Heart right ventricle (tissue), 16 donors: ENCODE results near the gene NAGPA. TPM values are rescaled to one million over a fixed set of nuclear protein-coding genes. Genes with fewer than 3 reads are reported as not detected.
A peak's percentile ranks its signal among the peaks of the same experiment; 100 is the strongest.

Source experiments
- ATAC-seq, 8 donors: fragments of 200-7000 bp; cut with Tn5 transposase; one replicate each; pipeline ENCODE4 v1.9.1; 2020; ENCODE audit warnings: mild to moderate bottlenecking in 8 of 8, moderate library complexity in 8 of 8, moderate number of reproducible peaks in 1 of 8
- DNase-seq, 2 donors: peaks; one replicate each; pipeline ENCODE4 v3.0.0-alpha.2; 2020
- H3K27ac ChIP-seq, 10 donors: fragments of 200-600 bp; sonication (generic) in 2 of 10; one replicate each; pipeline versions ENCODE4 v1.5.0 to v1.8.0; 2020 to 2022; ENCODE audit warnings: mild to moderate bottlenecking in 3 of 10
- H3K27me3 ChIP-seq, 7 donors: fragments of 200-600 bp; one replicate each; pipeline ENCODE4 v1.8.0; 2021 to 2022; ENCODE audit warnings: mild to moderate bottlenecking in 2 of 7
- H3K36me3 ChIP-seq, 9 donors: fragments of 200-600 bp; sonication (generic) in 1 of 9; one replicate each; pipeline versions ENCODE4 v1.5.0 to v1.8.0; 2020 to 2022; ENCODE audit warnings: mild to moderate bottlenecking in 2 of 9
- H3K4me1 ChIP-seq, 9 donors: fragments of 200-600 bp; sonication (generic) in 1 of 9; one replicate each; pipeline versions ENCODE4 v1.5.0 to v1.8.0; 2020 to 2022; ENCODE audit warnings: mild to moderate bottlenecking in 4 of 9
- H3K4me3 ChIP-seq, 10 donors: fragments of 200-600 bp; sonication (generic) in 2 of 10; one replicate each; pipeline versions ENCODE4 v1.5.0 to v1.8.0; 2020 to 2022; ENCODE audit warnings: mild to moderate bottlenecking in 7 of 10, moderate library complexity in 2 of 10
- H3K9me3 ChIP-seq, 11 donors: fragments of 200-600 bp in 10 of 11; sonication (generic) in 2 of 11; one replicate each; pipeline versions ENCODE4 v1.5.0 to v1.8.0; 2013 to 2022; ENCODE audit warnings: mild to moderate bottlenecking in 2 of 11, control low read depth in 1 of 11, moderate library complexity in 1 of 11
- CTCF ChIP-seq, 9 donors: fragments of 200-600 bp; sonication (generic) in 2 of 9; IDR thresholded peaks; one replicate each; pipeline versions ENCODE4 v1.5.0 to v1.8.0; 2021 to 2022; ENCODE audit warnings: antibody characterized with exemption in 9 of 9, mild to moderate bottlenecking in 5 of 9, moderate library complexity in 1 of 9
- WGBS, 2 donors: extraction: QIAGEN DNeasy Blood & Tissue Kit; methylation state at CpG; one replicate each; pipeline ENCODE4 v1.1.7; 2013; ENCODE audit warnings: inconsistent platforms in 1 of 2; 5-methylcytosine and 5-hydroxymethylcytosine counted together
- intact Hi-C, 10 donors: fragments of 100-400 bp; cut with DNase I; formaldehyde crosslinking; loops; one replicate each; pipeline versions ENCODE4 v1.11.1 to v1.14.2; 2022
- polyA plus RNA-seq, 2 donors: library from polyadenylated mRNA; stranded (reverse); fragments of 200-250 nt; gene quantifications; one replicate each; pipeline ENCODE4 v1.2.3, GENCODE V29; 2013
- total RNA-seq, 10 donors: library from RNA; stranded (reverse); fragmentation: NEBNext Ultra II Directional in 3 of 10; extraction: Animal tissue kit (Norgen Biotek cat#: 25700) in 3 of 10; gene quantifications; one replicate each; pipeline versions ENCODE4 v1.2.1 to v1.2.4, GENCODE V29; 2021 to 2023
- donor health status: Arrhythmogenic right ventricular cardiomyopathy.
- donor health status: ischemic (EF 13 %, LVEDD 7.1; RV severe dilation, severe dysfunction).
- donor health status: healthy with polysubstance abuse.
- donor health status: DM: no; HTN: yes; CAD: no.
- donor health status: DM: no; HTN: no; CAD: no.
- donor health status: ischemic (EF 25% LVEDD 6.9; RV normal size, moderate dysfunction).
- donor health status: ischemic (EF 25% LVEDD 5.7; RV mildly dilated, moderate dysfunction).
- donor health status: healthy.
- donor health status: DM: yes; HTN: yes; CAD: no.
- donor health status: Ischemic cardiomyopathy.
- donor health status: ischemic (EF 35%, LVEDD 5.7; RV mildly dilated, moderate dysfunction).
- donor health status: nonischemic (EF 11% LVEDD 7.7; RV severe dilation, severe dysfunction).
- donor health status: DM: yes; HTN: yes; CAD: no.
- donor health status: PGD.
- donor health status: ischemic (EF 29% LVEDD 5.4; RV normal size, mild dysfunction).
- donor health status: nonischemic (EF 23%, LVEDD 6.1; RV moderate dilation, normal function).

NAGPA gene
- total and polyA plus RNA-seq, 12 donors, result 4.7 to 11.0 (median 6.7) TPM

- H3K27ac ChIP-seq, result no peak overlapping the region
- H3K4me3 ChIP-seq, result no peak overlapping the region
- WGBS, 2 donors, result 89 to 90% methylated on average over 10 of the region's 10 CpGs
- H3K27me3 ChIP-seq, result peaks cover 0 to 7% (median 0%) of the 10 kb centered on the region in 7 donors
- intact Hi-C loops, result no loop called here
- DNase-seq (no peak), ATAC-seq (no peak)
- no peak for TF ChIP-seq CTCF (IDR thresholded peaks at IDR 0.05)
- peaks cover 0 to 22% (median 4%) of the 10 kb centered on the region in 9 donors for H3K4me1 ChIP-seq
- H3K36me3 ChIP-seq, result peaks cover 0 to 8% (median 0%) of the 10 kb centered on the region in 9 donors
- H3K9me3 ChIP-seq, result no peaks in the 10 kb centered on the region
These were observed 26.5 kb downstream of the NAGPA start for GRCh38 chr16:5007256-5007655.

- intact Hi-C loops, result no loop called here
- Histone ChIP-seq H3K4me3 (no peak overlapping the region), H3K4me1 (peaks cover 0 to 23% (median 4%) of the 10 kb centered on the region in 9 donors), H3K36me3 (peaks cover 0 to 8% (median 0%) of the 10 kb centered on the region in 9 donors), H3K27ac (peak overlapping the region in 1 of 10 donors; percentile 29), H3K27me3 (peaks cover 0 to 7% (median 0%) of the 10 kb centered on the region in 7 donors), H3K9me3 (no peaks in the 10 kb centered on the region)
- ATAC-seq, result no peak
- no peak for TF ChIP-seq CTCF (IDR thresholded peaks at IDR 0.05)
- no peak for DNase-seq
- WGBS, 2 donors, result 67 to 73% methylated on average over 22 of the region's 22 CpGs
These were observed 27.2 kb downstream of the NAGPA start for GRCh38 chr16:5006348-5007193.

- Histone ChIP-seq H3K4me1 (peaks cover 0 to 23% (median 4%) of the 10 kb centered on the region in 9 donors), H3K36me3 (peaks cover 0 to 8% (median 0%) of the 10 kb centered on the region in 9 donors), H3K27me3 (peaks cover 0 to 7% (median 0%) of the 10 kb centered on the region in 7 donors), H3K4me3 (no peak overlapping the region), H3K9me3 (no peaks in the 10 kb centered on the region), H3K27ac (peak overlapping the region in 1 of 10 donors; percentile 29)
- WGBS, 2 donors, result 70 to 75% methylated on average over 4 of the region's 4 CpGs
- ATAC-seq (no peak), DNase-seq (no peak)
- TF ChIP-seq CTCF (IDR thresholded peaks at IDR 0.05), result no peak
- intact Hi-C loops, result no loop called here
These were observed 27.8 kb downstream of the NAGPA start for GRCh38 chr16:5005916-5006315.

- Histone ChIP-seq H3K4me3 (peak overlapping the region in 9 of 10 donors; percentile 12 to 47 (median 36)), H3K4me1 (peaks cover 0 to 23% (median 4%) of the 10 kb centered on the region in 9 donors), H3K27me3 (peaks cover 0 to 3% (median 0%) of the 10 kb centered on the region in 7 donors), H3K9me3 (no peaks in the 10 kb centered on the region), H3K36me3 (peaks cover 0 to 8% (median 0%) of the 10 kb centered on the region in 9 donors), H3K27ac (peak overlapping the region in 3 of 10 donors; percentile 5 to 86 (median 74))
- intact Hi-C loops, result no loop called here
- TF ChIP-seq CTCF (IDR thresholded peaks at IDR 0.05), result no peak
- ATAC-seq (peak in 1 of 8 donors; percentile 22), DNase-seq (no peak)
- 55 to 61% methylated on average over 5 of the region's 5 CpGs for WGBS, 2 donors
These were observed 29.4 kb downstream of the NAGPA start for GRCh38 chr16:5004311-5004710.
